Activated CD4-positive, alpha-beta T cell treated with anti-CD3 and anti-CD28 coated beads, Interleukin-2, amount 50 U/mL, for 24 hours (primary cell): ENCODE data around the gene ATP13A2.
"Not testable (repeated sequence)": the region's sequence is repeated elsewhere in the genome, so short reads cannot be mapped to it uniquely, and the experiment has no call there.

Experiments
- DNase-seq, 2 donors: peaks; one replicate each; pipeline ENCODE4 v3.0.0-alpha.2; 2020; ENCODE audit warnings: low read depth in 1 of 2, low spot score in 1 of 2

ATP13A2 gene

DNA sequence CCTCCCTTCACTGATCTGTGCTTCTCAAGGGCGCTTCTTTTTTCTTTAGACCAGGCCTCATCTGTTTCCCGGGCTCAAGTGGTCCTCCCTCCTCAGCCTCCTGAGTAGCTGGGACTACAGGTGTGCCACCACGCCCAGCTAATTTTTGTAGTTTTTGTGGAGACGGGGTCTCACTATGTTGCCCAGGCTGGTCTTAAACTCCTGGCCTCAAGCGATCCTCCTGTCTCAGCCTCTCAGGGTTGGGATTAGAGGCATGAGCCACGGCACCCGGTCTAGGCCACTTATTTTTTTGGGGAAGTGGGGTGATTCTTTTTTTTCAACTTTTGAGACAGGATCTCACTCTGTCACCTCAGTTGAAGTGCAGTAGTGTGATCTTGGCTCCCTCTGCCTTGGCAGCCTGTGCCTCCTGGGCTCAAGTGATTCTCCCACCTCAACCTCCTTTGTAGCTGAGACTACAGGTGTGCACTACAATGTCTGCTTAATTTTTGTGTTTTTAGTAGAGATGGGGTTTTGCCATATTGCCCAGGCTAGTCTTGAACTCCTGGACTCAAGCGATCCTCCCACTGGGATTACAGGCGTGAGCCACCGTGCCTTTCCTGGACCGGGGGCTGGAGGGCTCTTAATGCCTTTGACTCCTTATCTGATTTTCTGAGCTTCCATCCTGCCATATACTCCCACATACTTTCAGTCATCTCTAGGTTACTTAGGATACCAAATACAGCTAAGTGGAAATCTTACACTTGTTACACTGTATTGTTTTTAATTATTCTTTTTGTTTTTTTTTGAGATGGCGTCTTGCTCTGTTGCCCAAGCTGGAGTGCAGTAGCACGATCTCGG lies 50.2 kb downstream of the ATP13A2 start:
- no peak for DNase-seq

GRCh38 chr1:16960560-16961296 lies 51.0 kb downstream of the ATP13A2 start:
- DNase-seq: peak; percentile 56 to 69

- no peak for DNase-seq
Observed at GRCh38 chr1:16958475-16958874, 53.3 kb downstream of the ATP13A2 start.

- no peak for DNase-seq
Observed at GRCh38 chr1:16957731-16958130, 54.0 kb downstream of the ATP13A2 start.

- no peak for DNase-seq
Observed at GRCh38 chr1:16956775-16957174, 55.0 kb downstream of the ATP13A2 start.

DNA sequence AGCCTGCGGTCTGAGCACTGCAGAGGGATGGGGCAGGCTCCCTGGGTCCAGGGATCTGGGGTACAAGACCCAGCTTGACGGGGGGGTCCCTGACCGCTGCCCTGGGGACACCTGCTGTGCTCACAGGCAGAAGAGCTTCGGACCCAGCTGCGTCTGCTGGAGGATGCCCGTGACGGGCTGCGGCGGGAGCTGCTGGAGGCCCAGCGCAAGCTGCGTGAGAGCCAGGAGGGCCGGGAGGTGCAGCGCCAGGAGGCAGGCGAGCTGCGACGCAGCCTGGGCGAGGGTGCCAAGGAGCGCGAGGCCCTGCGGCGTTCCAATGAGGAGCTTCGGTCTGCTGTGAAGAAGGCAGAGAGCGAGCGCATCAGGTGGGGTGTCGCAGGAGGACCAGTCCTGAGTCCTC lies 56.5 kb downstream of the ATP13A2 start:
- DNase-seq: no peak

DNA sequence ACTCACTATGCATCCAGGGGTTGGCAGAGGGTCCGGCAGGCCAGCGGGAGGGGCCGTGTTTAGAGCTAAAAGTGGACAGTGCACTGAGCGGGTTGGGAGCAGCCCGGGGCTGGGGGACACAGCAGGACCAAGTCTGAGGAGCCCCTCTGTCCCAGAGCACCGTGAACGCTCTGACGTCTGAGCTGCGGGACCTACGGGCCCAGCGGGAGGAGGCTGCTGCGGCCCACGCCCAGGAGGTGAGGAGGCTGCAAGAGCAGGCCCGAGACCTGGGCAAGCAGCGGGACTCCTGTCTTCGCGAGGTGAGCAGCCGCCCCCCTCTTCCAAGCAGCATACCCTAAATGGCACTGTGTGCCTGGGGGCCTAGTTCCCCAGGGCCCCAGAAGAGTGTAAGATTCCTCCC lies 57.1 kb downstream of the ATP13A2 start:
- DNase-seq: no peak

GRCh38 chr1:16952376-16952775 lies 59.4 kb downstream of the ATP13A2 start:
- not testable (repeated sequence) for DNase-seq

GRCh38 chr1:16949026-16949425 lies 62.7 kb downstream of the ATP13A2 start:
- DNase-seq: not testable (repeated sequence)

DNA sequence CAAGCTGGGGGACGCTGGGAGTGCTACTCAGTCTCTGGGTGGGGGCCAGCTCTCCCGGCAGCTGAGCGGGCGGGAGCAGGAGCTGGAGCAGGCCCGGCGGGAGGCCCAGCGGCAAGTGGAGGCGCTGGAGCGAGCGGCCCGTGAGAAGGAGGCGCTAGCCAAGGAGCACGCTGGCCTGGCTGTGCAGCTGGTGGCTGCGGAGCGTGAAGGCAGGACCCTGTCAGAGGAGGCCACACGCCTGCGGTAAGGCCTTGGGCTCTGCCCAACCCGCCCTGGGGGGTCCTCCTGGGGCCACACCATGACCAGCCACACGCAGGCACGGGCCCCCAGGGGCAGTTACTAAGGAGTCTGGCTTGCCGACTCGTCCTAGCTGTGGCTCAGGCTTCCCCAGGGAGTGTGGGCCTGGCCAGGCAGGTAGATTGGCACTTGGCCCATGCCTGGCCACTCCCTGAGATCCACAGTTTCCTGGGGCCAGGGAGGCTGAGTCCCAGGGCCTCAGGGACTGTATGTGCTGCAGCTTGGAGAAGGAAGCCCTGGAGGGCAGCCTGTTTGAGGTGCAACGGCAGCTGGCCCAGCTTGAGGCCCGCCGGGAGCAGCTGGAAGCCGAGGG lies 63.3 kb downstream of the ATP13A2 start:
- not testable (repeated sequence) for DNase-seq

DNA sequence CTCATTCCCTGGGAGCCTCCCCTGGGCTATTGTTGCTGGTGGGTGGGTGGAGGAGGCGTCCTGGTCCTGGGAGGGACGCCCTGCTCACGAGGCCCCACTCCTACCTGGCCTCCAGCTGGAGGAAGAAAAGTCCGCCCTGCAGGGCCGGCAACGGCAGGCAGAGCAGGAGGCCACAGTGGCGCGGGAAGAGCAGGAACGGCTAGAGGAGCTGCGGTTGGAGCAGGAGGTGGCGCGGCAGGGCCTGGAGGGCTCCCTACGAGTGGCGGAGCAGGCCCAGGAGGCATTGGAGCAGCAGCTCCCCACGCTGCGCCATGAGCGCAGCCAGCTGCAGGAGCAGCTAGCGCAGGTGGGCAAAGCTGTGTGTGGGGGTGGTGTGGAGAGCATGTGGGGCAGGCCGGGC lies 65.1 kb downstream of the ATP13A2 start:
- no peak for DNase-seq

GRCh38 chr1:16946185-16946584 lies 65.5 kb downstream of the ATP13A2 start:
- not testable (repeated sequence) for DNase-seq

DNA sequence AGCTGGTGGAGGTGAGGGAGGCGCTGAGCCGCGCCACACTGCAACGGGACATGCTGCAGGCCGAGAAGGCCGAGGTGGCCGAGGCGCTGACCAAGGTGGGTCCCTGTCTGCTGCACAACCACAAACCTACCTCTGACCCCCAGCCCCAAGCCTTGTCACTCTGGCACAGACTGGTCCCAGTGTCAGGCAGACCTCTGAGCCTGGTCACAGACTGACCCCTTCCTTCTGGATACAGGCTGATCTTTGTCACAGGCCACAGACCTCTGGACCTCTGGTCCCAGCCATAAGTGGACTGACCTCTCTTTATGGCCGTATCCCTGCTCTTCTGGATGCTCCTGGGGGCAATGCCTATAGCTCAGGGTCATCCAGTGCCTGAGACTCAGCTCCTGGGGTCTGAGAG lies 66.2 kb downstream of the ATP13A2 start:
- not testable (repeated sequence) for DNase-seq

GRCh38 chr1:16944038-16944437 lies 67.7 kb downstream of the ATP13A2 start:
- no peak for DNase-seq

GRCh38 chr1:16939386-16940180 lies 72.1 kb downstream of the ATP13A2 start:
- DNase-seq: not testable (repeated sequence)

GRCh38 chr1:16938351-16939321 lies 73.1 kb downstream of the ATP13A2 start:
- DNase-seq: no peak

GRCh38 chr1:16936580-16936979 lies 75.1 kb downstream of the ATP13A2 start:
- not testable (repeated sequence) for DNase-seq
